D341Med (cell line): ENCODE measurements around the gene PPP1R27.

Experiments used
- DNase-seq: peaks from one replicate; pipeline ENCODE4 v3.0.0; 2012; ENCODE audit warnings: low spot score

PPP1R27 gene

DNA sequence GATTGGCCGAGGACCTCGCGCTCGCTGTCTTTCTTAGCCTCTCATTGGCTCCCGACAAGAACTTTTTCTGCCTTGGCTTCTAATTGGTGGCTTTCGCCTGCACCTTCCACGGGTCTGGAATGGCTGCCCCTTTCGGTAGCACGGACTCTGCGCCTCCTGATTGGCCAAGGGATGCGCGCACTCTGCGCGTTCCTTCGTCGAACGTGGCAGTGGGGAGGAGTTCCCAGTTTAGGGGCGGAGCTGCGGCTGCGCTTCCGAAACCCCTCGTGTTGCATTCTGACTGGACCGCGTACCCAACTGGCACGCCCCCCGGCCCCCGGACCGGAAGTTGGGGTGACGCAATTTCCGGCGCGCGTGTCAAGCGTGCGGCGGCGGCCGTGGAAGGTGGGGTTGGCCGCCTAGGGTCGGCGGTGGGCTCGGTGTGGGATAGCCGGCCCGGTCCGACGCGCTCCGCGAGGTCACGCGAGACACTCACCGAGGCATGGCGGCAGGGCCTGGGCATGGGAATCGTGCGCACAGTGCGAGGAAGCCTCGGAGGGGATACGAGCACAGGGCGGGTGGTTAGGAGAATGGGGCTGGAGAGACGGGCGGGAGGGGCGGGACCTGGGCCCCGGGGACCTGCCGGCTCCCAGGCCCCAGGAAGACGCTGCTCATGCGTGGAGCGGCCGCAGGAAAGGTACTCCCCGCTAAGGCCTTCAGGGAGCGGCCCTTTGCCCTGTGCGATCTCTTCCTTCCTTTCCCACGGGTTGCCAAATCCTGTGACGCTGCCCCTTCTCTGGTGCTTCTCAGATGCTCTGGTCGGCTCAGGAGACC is 26.1 kb upstream of the PPP1R27 start:
- peak; percentile 99 for DNase-seq

DNA sequence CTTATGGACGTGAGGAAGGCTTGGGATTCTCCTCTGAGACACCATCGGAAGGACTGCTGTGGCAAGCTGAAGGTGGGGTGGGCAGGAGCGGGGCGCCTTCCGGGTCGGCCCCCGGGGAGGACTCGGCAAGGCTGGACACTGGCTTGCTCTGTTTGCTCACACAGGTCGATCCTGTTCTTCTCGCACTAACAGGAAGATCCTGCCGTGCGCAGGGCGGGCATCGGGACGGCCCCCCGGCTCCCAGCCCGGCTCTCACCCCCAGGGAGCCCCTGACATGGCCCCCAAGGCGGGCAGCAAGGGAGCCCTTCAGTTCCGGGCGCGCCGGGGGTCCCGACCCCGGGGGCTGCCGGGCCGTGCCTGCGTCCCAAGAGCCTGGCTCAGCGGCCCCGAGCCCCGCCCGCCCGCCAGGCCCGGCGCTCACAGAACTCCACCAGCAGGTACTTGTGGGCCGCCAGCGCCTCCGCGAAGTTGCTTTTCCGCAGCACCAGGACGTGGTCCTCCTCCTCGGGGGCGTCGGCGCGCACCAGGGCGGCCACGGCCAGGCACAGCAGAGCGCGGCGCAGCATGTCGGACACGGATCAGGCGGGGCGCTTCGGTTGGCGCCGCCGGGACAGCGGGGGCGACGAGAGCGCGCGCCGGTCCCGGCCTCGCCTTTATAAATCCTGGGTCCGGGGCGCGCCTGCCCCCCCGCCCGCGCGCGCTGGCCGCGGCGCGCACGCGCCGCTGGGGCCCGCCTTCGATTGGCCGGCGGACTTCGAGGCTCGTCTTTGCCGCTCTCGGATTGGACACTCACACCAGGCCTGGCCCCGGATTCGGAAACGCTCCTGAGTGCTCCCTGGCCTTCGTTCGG is 25.3 kb upstream of the PPP1R27 start, which contains the start of gene P4HB:
Gene P4HB, minus strand, starts transcription at position 630 of the 850 bp plus-strand sequence. Its CDS starts 64 bp downstream, at position 566.
- DNase-seq, result peak; percentile 100

DNA sequence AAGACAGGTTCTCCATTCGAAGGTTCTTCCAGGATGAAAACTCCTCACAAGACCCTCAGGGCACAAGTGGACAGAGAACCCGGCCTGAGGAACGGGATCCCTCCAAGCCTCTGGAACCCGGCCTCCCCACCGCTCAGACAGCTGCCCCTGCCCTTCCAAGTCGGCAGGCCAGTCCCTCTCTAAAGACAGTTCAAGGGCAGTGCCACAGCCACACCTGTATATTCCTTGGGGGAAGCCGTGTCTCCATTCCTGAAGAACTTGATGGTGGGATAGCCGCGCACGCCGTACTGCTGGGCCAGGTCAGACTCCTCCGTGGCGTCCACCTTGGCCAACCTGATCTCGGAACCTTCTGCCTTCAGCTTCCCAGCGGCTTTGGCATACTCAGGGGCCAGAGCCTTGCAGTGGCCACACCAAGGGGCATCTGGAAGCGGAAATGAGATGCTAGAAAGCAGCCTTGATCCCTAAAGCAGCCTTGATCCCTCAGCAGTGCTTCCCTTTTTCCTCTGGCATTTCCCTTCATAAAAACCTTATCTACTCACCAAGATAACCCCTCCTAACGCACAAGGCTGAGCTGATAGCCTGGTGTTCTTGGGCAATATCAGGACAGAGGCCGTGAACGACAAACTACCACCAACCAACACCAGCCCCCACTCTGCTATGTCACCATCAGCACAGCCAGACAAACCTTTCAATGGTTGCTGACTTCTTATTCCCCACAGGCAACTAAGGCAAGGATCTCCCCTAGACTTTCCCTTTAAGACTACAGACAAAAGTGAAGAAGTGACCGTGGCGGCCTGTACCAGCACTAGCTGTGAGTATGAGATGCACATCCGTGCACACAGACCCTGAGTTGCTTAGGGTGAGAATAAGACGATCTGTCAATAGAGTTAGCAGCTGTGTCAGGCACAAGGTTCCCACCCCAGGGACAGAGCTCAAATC is 24.4 kb upstream of the PPP1R27 start:
- no peak for DNase-seq

DNA sequence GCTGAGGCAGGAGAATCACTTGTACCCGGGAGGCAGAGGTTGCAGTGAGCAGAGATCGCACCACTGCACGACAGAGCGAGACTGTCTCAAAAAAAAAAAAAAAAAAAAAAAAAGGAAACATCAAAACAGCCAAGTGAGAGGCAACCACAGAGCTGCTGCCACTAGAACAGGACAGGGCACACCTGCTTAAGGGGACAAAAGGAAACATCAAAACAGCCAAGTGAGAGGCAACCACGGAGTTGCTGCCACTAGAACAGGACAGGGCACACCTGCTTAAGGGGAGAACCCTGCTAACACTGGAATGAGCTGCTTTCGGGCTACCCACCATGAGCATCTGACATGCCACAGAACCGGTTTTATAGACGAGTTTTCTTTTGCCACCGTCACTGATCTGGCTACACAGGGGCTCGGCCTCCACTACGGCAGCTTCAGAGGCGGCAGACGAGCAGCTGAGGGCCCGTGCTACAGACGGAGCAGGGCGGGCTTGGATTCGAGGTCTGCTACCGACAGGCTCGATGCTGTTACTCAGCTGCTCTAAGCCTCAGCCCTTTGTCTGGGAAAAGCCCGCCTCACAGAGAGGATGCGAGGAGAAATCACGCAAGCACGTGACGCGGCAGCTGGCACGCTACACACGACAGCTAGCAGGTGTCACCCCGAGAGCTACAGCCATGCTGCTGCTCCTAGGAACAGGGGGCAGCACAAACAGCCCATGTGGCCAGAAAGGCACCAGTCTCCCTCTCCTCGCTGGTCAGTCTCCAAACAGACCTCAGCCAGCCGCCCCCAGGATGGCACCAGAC is 23.5 kb upstream of the PPP1R27 start:
- no peak for DNase-seq

DNA sequence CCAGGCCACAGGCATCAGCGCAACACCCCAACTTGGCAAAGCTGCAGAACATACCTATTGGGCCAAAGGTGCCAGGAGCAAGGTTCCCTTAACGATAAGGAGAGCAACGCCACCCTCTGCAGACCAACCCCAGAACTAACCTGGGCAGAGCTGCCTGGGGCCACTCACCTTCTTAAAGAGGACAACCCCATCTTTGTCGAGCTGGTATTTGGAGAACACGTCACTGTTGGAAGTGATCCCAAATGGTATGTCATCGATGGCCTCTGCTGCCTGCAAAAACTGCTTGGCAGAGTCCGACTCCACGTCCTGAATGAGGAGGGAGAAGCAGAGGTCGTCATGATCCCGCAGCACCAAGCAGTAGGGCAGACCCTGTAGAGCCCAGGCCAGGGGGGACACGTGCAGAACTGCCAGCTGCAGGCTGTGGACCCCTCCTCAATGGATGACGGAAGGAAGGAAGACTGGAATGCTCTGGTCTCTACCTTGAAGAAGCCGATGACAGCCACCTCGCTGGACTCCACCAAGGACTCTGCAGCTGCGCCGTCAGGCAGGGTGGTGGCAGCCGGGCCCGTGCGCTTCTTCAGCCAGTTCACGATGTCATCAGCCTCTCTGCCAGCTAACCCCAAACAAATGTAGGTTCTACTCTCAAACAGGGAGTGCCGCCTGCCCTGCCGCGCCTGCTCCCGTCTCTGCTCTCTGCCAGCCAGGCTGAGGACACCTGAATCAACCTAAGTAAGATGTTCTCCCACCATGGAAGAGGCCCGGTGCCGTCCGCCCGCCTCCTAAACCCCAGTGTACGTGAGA is 20.3 kb upstream of the PPP1R27 start:
- DNase-seq, result no peak

DNA sequence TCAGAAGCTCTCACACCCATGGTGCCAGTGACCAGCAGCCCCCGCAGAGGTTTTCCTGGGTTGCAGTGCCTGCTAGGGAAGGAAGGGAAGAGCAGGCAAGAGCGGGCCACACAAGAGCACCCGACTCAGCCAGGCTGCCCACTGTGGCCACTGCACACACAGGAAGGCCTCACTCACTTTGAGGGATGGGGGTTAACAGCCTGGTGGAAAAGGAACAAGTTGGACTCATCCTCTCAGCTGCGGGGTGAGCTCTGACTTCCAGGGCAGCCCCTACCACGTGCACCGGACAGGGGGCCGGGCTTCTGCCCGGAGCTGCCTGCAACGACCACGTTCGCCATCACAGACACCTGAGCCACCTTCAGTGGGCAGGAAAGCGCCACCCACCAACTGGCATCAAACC is 17.4 kb upstream of the PPP1R27 start:
- no peak for DNase-seq

DNA sequence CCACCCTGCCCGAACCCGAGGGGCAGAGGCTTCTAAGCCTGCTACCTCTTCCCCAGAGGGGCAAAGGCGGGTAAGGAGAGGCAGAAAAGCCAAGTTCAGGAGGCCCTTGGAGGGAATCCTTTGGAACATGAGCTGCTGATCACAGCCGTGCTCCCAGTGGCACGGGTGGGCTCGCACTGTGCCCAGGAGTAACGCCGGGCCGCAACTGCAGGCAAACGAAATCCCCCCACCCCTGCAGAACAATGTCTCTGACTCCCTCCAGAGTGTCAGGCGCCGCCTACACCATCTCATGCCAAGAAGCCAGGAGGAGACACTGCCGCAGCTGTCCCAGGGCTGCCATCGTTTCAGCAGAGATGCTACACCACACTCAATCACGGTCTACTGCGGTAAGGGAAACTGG is 16.6 kb upstream of the PPP1R27 start:
- DNase-seq, result no peak

DNA sequence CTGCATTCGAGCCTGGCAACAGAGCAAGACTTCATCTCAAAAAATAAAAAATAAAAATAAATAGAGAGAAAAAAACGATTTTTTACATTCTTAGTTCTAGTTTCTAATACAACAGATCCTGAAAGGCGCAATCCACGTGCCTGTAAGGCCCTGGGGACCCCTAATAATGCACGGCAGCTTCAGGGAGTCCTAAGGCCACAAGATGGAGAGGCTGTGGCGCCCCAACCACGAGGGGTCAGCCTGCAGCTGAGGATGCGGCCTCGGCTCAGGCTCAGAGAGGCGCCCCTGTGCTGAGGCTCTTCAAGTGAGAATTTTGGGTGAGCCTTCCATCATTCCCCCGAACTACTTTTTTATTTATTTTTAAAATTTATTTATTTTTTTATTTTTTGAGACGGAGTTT is 14.6 kb upstream of the PPP1R27 start:
- no peak for DNase-seq

DNA sequence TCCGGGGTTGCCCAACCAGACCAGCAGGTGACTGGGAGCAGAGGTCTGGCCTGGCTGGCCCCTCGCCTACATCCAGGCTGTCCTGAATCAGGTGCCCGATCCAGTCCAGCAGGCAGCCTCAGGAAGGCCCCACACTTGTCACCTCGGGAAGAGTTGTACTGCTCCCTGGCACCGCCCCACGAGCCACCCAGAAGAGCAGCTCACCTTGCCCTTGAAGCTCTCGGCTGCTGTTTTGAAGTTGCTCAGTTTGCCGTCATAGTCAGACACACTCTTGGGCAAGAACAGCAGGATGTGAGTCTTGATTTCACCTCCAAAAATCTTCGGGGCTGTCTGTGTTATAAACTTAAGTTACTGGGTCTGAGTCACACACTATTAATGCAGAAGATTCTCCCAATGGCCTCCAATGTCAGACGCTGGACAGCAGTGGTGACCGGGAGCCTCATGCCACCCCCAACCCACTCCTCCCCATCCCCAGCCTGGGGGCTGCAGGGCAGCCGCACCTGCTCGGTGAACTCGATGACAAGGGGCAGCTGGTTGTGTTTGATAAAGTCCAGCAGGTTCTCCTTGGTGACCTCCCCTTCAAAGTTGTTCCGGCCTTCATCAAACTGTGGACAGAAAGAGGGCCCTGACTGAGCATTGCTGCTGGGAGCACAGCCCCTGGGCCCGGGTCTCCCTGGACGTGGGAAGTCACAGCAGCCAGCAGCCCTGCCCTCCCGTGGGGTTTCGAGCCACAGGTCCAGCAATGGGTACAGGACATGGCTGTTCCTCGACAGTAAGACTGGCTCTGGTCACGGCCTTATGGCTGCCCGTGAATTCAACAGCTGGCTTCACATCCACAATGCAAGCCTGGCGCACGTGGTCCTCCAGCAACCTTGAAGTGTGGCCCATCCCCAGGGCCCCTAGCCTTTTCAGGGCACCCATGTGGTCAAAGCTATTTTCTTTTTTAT is 12.2 kb upstream of the PPP1R27 start:
- no peak for DNase-seq

DNA sequence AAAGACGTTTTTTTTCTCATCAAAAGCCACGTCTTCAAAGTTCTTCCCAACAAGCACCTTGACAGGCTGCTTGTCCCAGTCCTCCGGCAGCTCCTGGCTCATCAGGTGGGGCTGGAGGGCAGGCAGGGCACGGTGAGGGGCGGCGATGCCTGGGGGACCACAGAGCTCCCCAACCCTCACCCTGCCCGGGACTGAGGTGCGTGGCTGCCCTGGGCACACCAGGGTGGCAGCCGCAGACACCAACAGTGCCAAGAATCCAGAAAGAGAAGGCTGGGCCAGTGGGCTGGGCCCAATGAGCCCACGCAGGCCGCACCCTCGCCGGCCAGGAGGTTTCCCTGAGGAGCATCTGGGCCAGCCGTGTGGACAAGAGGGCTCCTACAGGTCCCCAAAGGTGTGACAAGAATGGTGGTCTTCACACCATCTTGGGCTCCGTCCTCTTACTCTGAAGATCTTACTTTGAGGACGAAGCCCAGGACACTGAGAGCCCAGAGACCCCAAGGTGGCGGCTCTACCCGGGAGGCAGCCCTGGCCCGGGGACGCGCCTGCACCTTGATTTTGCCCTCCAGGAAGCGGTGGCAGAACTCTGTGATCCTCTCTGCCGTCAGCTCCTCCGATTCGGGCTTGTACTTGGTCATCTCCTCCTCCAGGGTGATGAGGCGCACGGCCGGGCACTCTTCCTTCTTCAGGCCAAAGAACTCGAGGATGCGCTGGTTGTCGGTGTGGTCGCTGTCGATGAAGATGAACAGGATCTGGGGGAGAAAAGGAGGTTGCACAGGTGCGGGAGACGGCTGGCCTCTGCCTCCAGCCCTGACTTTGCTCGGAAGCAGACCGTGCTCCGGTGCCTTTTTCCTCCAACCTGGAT is 11.3 kb upstream of the PPP1R27 start:
- DNase-seq, result no peak

DNA sequence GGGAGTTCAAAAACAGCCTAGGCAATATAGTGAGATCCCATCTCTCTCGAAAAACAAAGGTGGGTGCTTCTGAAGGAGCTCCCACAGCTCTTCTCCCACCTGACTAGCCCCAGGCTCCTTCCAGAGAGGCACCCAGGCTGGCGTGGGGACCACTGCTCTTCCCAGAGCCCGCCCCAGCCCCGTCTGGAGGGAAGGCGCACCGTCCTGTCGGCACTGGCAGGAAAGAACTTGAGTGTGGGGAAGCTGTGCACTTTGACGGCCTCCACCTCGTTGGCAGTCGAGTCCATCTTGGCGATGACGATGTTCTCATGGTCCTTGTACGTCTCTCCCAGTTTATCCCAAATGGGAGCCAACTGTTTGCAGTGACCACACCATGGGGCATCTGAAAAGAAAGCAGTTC is 10.5 kb upstream of the PPP1R27 start:
- no peak for DNase-seq

DNA sequence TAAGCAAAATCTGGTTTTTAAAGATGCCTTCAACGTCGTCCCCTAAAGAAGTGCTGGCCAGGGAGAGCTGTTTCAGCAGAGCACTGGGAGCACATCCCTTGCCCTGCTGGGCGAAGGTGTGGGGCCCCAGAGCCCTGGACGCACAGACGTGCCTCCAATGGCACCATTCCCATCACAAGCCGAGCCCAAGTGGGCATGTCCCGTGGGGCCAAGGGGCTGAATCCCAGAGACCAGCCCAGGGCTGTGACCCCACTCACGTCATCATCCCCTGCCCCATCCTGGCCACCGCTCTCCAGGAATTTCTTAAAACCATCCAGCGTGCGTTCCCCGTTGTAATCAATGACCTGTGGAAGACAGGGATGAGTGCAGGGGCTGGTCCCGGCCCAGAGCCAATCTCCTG is 10.0 kb upstream of the PPP1R27 start:
- DNase-seq, result no peak

DNA sequence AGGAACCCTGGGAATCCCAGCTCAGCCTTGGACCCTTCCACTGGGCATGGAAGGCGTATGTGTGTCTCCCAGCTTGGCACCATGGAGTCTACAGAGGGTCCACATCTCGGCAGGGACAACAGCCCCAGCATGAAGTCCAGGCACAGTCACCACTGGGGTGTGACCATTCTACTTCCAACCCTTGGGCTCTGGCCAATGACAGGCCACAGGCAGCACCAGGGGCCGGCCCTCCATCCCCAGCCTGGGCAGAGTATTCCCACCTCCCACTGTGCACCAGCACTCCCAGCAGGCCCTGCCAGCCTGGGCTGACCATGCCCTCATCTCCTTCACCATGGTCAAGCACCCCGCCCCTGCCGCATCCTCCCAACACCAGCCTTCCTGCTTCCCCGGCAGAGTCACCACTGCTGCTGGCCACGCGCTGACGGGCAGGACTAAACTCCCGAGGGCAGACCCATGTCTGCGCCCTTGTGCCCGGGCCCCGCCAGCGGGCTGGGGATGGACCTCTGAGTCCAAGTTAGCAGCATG is 9.5 kb upstream of the PPP1R27 start:
- no peak for DNase-seq

DNA sequence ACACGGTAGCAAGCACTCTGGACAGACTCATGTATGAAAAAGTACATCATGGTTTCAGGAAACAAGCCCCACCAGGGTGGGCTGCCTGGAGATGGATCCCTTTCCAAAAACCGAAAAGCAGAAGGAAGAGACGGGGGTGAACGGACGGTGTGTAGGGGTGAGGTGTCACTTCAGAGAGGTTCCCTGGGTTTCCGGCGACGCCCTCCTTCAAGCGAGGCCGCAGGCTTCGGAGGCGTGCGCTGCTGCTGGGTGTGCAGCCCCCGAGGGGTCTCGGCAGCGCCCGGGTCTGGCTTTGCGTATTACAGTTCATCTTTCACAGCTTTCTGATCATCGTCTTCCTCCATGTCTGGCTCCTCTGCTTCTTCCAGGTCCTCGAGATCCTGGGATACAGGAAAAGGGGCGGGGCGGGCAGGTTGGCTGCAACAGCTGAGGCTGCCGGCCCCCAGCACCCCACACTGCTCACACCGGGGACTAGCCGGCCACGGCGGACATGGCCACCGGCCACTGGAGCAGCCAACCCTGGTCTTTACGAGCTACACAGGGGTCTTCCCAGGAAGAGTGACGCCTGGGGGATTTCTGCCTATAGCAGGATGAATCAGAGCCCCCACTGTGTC is 9.0 kb upstream of the PPP1R27 start:
- DNase-seq, result no peak

DNA sequence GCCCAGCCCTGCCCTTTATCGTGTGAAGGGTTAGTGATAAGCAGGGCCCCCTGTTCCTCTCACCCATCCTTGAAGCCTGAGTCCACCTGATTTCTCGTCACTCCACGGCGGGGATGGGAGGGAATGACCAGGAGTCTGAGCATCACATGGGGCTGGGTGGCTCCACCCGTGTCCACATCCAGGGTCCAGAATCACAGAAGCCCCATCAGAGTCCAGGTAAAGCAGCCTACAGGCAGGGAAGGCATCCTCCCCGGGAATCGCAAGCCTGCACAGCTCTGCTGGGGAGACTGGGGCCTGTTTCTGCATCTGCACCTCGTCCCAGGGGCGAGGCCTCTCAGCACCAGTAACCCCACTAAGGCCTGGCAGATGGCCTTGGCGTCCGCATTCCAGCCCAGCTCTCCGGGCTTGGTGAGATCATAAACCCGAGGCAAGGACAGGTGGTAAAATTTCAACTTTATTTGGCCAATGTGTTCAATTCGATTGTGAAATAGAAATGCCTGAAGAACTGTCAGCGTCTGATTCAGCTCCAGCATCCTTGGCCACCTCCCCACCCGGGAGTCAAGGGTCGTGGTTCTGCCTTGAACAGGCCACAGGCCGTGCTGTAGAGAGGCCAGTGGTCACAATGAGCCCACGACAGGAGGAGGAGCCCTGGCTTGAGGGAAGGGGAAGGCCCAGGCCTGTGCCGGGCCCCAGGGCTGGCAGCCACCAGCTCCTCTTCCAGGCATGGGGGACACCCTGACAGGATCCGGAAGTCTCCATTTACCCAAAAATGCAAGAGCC is 8.1 kb upstream of the PPP1R27 start:
- DNase-seq, result no peak

DNA sequence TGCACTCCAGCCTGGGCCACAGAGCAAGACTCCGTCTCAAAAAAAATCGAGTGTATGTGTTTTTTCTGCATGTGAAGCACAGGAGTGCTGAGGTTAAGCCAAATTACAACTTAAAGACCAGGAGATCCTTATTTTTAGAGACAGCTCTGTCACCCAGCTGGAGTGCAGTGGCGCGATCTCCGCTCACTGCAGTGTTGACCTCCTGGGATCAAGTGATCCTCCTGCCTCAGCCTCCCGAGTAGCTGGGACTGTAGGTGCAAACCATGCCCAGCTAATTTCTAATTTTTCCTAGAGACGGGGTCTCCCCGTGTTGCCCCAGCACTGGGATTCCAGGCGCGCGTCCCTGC is 7.5 kb upstream of the PPP1R27 start:
- no peak for DNase-seq

DNA sequence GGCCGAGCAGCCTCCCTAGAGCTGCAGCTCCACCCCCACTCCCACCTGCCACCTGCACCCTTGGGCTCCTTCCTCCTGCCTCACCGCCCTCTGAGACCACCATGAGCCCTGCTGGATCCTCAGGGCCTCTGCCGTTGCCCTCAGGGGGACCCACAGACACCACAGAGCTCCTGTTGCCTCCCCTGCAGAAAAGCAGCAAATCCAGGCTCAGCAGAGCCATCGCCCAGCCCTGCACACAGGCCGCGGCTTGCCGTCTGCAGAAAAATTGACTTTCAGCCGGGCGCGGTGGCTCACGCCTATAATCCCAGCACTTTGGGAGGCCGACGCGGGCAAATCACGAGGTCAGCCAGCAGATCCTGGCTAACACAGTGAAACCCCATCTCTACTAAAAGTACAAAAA is 7.0 kb upstream of the PPP1R27 start:
- no peak for DNase-seq
